Gastroesophageal sphincter (tissue), 4 donors: Measurements from ENCODE around the gene MARCKS. TPM values are rescaled to one million over a fixed set of nuclear protein-coding genes. Genes with fewer than 3 reads are reported as not detected.

Experiments used
- ATAC-seq: fragments of 150-250 bp; one replicate; pipeline ENCODE4 v1.9.1; 2016; ENCODE audit warnings: mild to moderate bottlenecking, moderate library complexity
- H3K27ac ChIP-seq, 4 donors: fragments of 200-600 bp; sonication (generic) in 3 of 4; 1 replicate in 3 of 4; 2 replicates in 1 of 4; pipeline ENCODE4 v1.5.1; 2016 to 2019
- H3K27me3 ChIP-seq: fragments of 200-600 bp; sonication (generic); one replicate; pipeline ENCODE4 v1.5.1; 2019
- H3K36me3 ChIP-seq, 2 donors: fragments of 200-600 bp; sonication (generic); one replicate each; pipeline ENCODE4 v1.5.1; 2019; ENCODE audit warnings: control low read depth in 1 of 2
- H3K4me1 ChIP-seq, 3 donors: fragments of 200-600 bp; sonication (generic); 1 replicate in 2 of 3; 2 replicates in 1 of 3; pipeline ENCODE4 v1.5.1; 2016 to 2019; ENCODE audit warnings: control low read depth in 2 of 3
- H3K4me3 ChIP-seq, 2 donors: fragments of 200-600 bp; sonication (generic); one replicate each; pipeline ENCODE4 v1.5.1; 2019; ENCODE audit warnings: mild to moderate bottlenecking in 1 of 2, moderate library complexity in 1 of 2
- H3K9me3 ChIP-seq, 3 donors: fragments of 200-600 bp; sonication (generic); one replicate each; pipeline ENCODE4 v1.5.1; 2017 to 2019; ENCODE audit warnings: control low read depth in 2 of 3
- EP300 ChIP-seq: sonication (generic); formaldehyde crosslinking; IDR thresholded peaks from one replicate; pipeline ENCODE4 v1.6.1; 2017; ENCODE audit warnings: antibody characterized with exemption, mild to moderate bottlenecking
- POLR2A ChIP-seq, 2 donors: fragments of 450-650 bp; IDR thresholded peaks; one replicate each; pipeline ENCODE4 v1.6.1; 2017; ENCODE audit warnings: antibody characterized with exemption in 2 of 2, mild to moderate bottlenecking in 2 of 2, moderate library complexity in 1 of 2
- POLR2AphosphoS5 ChIP-seq: sonication (generic); formaldehyde crosslinking; IDR thresholded peaks from one replicate; pipeline ENCODE4 v1.6.1; 2017; ENCODE audit warnings: antibody characterized with exemption
- WGBS, 2 donors: methylation state at CpG; one replicate each; pipeline ENCODE4 v1.1.5; 2018; ENCODE audit warnings: low coverage in 1 of 2; 5-methylcytosine and 5-hydroxymethylcytosine counted together
- total RNA-seq, 4 donors: library from RNA; depleted of rRNA; stranded (reverse); fragments of >200 nt; gene quantifications; one replicate each; pipeline ENCODE4 v1.1.0, GENCODE V29; 2016
- TF ChIP-seq, protein P1 (sequence below), 4 experiments: fragments of 200-600 bp in 2 of 4; fragments of 450-650 bp in 2 of 4; sonication (generic) in 1 of 4; IDR thresholded peaks; one replicate each; pipeline ENCODE4 v1.5.1; 2017 to 2019; ENCODE audit warnings: antibody characterized with exemption in 4 of 4, mild to moderate bottlenecking in 2 of 4, moderate library complexity in 2 of 4

MARCKS gene, protein sequence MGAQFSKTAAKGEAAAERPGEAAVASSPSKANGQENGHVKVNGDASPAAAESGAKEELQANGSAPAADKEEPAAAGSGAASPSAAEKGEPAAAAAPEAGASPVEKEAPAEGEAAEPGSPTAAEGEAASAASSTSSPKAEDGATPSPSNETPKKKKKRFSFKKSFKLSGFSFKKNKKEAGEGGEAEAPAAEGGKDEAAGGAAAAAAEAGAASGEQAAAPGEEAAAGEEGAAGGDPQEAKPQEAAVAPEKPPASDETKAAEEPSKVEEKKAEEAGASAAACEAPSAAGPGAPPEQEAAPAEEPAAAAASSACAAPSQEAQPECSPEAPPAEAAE
- total RNA-seq, result 10 to 100 TPM; 17.7 to 36.4 (median 25.5) TPM

DNA sequence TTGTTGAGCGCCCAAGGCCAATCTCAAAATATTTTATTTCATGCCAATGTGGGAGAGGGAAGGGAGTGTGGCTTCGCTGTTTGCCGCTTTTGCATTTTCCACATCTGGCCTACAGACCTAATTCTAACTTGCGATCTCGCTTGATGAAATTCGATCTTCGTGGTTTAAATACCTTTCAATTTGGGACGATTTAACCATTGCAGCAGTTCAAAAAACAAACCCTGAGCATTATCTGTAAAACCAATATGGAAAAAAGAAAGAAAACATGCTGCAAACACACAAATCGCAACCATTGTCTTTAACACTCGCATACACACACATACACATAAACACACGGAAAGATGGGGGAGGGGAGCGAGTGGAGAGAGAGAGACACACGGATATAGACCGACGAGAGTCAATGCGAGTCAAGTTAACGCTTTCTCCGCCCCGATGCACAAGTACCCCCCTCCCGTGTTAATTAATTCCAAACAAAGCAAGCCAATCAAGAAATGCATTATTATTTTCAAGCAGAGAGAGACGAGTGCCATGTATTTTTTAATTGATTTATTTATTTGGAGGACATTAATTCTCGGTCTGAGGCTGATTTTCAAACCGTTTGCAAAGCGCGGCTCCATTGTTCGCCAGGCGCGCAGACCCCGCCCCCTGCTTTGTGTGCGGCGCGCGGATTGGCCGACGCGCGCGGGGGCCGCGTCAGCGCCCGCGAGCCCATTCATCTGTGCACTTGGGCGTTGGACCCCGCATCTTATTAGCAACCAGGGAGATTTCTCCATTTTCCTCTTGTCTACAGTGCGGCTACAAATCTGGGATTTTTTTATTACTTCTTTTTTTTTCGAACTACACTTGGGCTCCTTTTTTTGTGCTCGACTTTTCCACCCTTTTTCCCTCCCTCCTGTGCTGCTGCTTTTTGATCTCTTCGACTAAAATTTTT, at the start of gene MARCKS:
Gene MARCKS, plus strand, starts transcription at position 721 of the 931 bp plus-strand sequence. CDS start 401 bp downstream, outside the sequence.
- Histone ChIP-seq H3K4me3 (peak within 1 kb of the TSS; percentile 59 to 71), H3K36me3 (no peaks in the 10 kb centered on the region), H3K9me3 (no peaks in the 10 kb centered on the region), H3K4me1 (peaks cover 0 to 36% (median 0%) of the 10 kb centered on the region in 3 donors), H3K27ac (peak within 1 kb of the TSS; percentile 84 to 95 (median 92)), H3K27me3 (no peaks in the 10 kb centered on the region)
- TF ChIP-seq POLR2A (IDR thresholded peaks at IDR 0.05) (peak; percentile 37 to 41), POLR2AphosphoS5 (peak; percentile 73), EP300 (no peak)
- TF ChIP-seq, protein P1, sequence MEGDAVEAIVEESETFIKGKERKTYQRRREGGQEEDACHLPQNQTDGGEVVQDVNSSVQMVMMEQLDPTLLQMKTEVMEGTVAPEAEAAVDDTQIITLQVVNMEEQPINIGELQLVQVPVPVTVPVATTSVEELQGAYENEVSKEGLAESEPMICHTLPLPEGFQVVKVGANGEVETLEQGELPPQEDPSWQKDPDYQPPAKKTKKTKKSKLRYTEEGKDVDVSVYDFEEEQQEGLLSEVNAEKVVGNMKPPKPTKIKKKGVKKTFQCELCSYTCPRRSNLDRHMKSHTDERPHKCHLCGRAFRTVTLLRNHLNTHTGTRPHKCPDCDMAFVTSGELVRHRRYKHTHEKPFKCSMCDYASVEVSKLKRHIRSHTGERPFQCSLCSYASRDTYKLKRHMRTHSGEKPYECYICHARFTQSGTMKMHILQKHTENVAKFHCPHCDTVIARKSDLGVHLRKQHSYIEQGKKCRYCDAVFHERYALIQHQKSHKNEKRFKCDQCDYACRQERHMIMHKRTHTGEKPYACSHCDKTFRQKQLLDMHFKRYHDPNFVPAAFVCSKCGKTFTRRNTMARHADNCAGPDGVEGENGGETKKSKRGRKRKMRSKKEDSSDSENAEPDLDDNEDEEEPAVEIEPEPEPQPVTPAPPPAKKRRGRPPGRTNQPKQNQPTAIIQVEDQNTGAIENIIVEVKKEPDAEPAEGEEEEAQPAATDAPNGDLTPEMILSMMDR (IDR thresholded peaks at IDR 0.05), result peak in 1 of 4 experiments; percentile 22
- peak; percentile 62 for ATAC-seq
- WGBS, 2 donors, result 1% methylated on average over 31 to 49 of the region's 49 CpGs

DNA sequence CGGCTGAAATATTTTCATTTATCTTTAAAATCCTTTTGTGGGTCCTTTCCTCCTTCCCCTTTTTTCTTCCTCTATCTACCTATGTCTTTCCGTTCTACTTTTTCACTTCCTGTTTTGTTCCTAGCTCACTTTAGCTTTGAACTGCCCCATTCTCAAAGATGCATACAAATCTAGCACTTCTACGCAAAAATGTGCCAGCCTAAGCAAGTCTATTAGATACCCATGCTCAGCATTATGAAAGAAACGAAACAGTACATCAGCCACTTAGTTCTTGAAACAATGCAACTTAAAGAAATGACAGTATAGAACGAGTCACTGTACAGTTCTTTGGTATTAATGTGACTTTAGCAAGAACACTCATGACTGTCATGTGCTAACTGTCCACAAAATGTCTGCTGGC, 47.3 kb upstream of the MARCKS start:
- H3K4me1 ChIP-seq, result no peaks in the 10 kb centered on the region
- peak; percentile 43 for ATAC-seq

DNA sequence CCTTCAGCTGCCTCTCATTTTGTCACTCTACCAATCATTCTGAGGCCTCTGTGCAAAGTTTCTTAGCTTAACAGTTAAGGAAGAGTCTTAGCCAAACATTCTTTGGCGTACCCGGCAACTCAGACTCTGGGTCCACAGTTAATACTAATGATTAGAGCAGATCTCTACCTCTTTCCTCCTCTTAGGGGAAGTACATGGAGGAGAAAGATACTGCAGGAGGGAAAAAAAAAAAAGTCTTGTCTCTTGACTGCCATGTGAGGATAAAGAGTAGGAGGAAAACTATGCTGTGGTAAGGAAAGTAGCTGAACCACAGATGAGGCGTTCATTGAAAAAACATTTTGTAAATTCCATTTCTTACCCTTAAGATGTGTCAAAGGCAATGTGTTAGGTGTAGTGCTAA, 44.0 kb upstream of the MARCKS start:
- Histone ChIP-seq H3K27me3 (no peaks in the 10 kb centered on the region), H3K4me3 (no peak overlapping the region), H3K9me3 (no peaks in the 10 kb centered on the region), H3K27ac (no peak overlapping the region), H3K36me3 (no peaks in the 10 kb centered on the region), H3K4me1 (peaks cover 0 to 2% (median 0%) of the 10 kb centered on the region in 3 donors)
- ATAC-seq, result no peak
- WGBS, 2 donors, result 54 to 100% methylated on average over 1 to 3 of the region's 3 CpGs
- TF ChIP-seq POLR2A (IDR thresholded peaks at IDR 0.05) (no peak), EP300 (no peak), POLR2AphosphoS5 (no peak)
- TF ChIP-seq, protein P1 (IDR thresholded peaks at IDR 0.05), result no peak

More for the DNA sequence above, 47.3 kb upstream of the MARCKS start:
- TF ChIP-seq POLR2AphosphoS5, result no peak
- TF ChIP-seq POLR2A (IDR thresholded peaks at IDR 0.05), result no peak
- TF ChIP-seq EP300, result no peak
- TF ChIP-seq, protein P1 (IDR thresholded peaks at IDR 0.05), result no peak
- H3K27me3 ChIP-seq, result no peaks in the 10 kb centered on the region
- H3K27ac ChIP-seq, result no peak overlapping the region
- no peaks in the 10 kb centered on the region for H3K36me3 ChIP-seq
- no peak overlapping the region for H3K4me3 ChIP-seq
- no peaks in the 10 kb centered on the region for H3K9me3 ChIP-seq
- 82 to 84% methylated on average over 3 to 5 of the region's 5 CpGs for WGBS, 2 donors

DNA sequence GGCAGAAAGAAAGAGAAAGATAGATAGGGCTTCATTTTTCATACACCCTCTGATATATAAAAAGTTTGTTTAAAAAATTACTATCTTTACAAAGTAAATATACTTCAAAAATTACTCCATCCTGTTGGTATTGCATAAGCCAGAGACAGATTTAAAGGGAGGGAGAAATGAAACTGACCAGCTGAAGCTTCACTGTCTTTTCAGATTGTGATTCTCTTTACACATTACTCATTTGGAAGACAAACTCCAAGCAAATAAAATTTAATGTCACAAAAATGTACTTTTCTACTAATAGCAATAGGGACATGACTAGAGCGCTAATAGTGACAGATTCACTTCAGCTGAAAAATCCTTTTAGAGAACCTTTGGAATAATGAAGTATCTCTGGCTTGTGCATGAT, 38.6 kb upstream of the MARCKS start:
- Histone ChIP-seq H3K4me3 (no peak overlapping the region), H3K27me3 (no peaks in the 10 kb centered on the region), H3K9me3 (no peaks in the 10 kb centered on the region), H3K27ac (peak overlapping the region in 1 of 4 donors; percentile 15), H3K36me3 (no peaks in the 10 kb centered on the region), H3K4me1 (peaks cover 0 to 8% (median 0%) of the 10 kb centered on the region in 3 donors)
- no peak for ATAC-seq
- 60 to 86% methylated on average over 1 of the region's 1 CpG for WGBS, 2 donors
- TF ChIP-seq EP300 (no peak), POLR2AphosphoS5 (no peak), POLR2A (IDR thresholded peaks at IDR 0.05) (no peak)
- TF ChIP-seq, protein P1 (IDR thresholded peaks at IDR 0.05), result no peak
